Ishikawa (cell line): ENCODE results near the gene RAX2.

Experiments used
- CEBPB ChIP-seq: IDR thresholded peaks from 2 replicates; pipeline ENCODE4 v1.6.1; 2012
- CREB1 ChIP-seq: IDR thresholded peaks from 2 replicates; pipeline ENCODE4 v1.6.1; 2012; ENCODE audit warnings: low read depth
- REST ChIP-seq: IDR thresholded peaks from 2 replicates; pipeline ENCODE4 v1.6.1; 2012; ENCODE audit warnings: low read depth, mild to moderate bottlenecking

GRCh38 chr19:3725640-3726310 lies 46.3 kb downstream of the RAX2 start:
- TF ChIP-seq REST (peak; percentile 42; the same call in 1 of the 2 replicates), CEBPB (no peak), CREB1 (no peak)
